ENCODE results near the gene WDR41.

DNA sequence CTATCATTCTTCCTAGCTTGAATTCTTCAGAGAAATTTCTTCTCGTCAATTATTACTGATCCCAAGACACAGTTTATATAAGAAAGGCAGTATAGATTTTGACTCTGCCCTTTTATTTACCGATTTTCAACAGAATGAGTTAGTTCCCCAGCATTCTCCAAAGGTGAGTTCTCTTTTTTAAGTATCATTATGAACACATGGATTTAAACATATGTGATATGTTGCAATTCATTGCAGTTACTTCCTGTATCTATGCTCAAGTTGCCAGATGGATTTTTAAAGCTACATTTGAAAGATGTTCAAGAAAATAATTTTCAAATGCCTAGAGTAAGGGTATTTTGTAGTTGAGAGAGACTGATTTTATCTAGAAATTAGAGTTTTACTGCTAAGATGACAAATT lies 8.4 kb downstream of the WDR41 start:
- TF ChIP-seq CTCF (conservative IDR thresholded peaks at IDR 0.05): no peak
- TF ChIP-seq EZH2 (IDR thresholded peaks at IDR 0.05; ENCODE audit: low read depth): no peak
